Measurements from ENCODE around the gene GRID1.

- TF ChIP-seq EZH2 (IDR thresholded peaks at IDR 0.05; ENCODE audit: insufficient read depth, poor library complexity, severe bottlenecking): no peak
- no peak for TF ChIP-seq EZH2phosphoT487 (IDR thresholded peaks at IDR 0.05; ENCODE audit: insufficient read depth, low read depth)
These were observed 458.1 kb downstream of the GRID1 start for GRCh38 chr10:85908462-85908861.
